Measurements from ENCODE around the gene MAGEA6.

GRCh38 chrX:152819266-152819665 lies 49.8 kb upstream of the MAGEA6 start:
- no peak for TF ChIP-seq CTCF (IDR thresholded peaks at IDR 0.05; ENCODE audit: poor library complexity)
- TF ChIP-seq EZH2 (IDR thresholded peaks at IDR 0.05; ENCODE audit: borderline replicate concordance) = no peak

Data from hepatocyte (in vitro differentiated cells).